H9 (cell line): ENCODE results near the gene CUL2. TPM values are rescaled to one million over a fixed set of nuclear protein-coding genes. Genes with fewer than 3 reads are reported as not detected.

Source experiments
- DNase-seq: peaks from one replicate; pipeline ENCODE4 v3.0.0-alpha.2; 2017
- H2AFZ ChIP-seq: one replicate; pipeline ENCODE4 v1.6.1; 2013; ENCODE audit warnings: mild to moderate bottlenecking, low read length, control low read depth, moderate library complexity
- H2AK5ac ChIP-seq: 2 replicates; pipeline ENCODE4 v1.6.1; 2013; ENCODE audit warnings: low read length, control low read depth, mixed read lengths; ENCODE audit not compliant: insufficient read length
- H2BK120ac ChIP-seq: one replicate; pipeline ENCODE4 v1.6.1; 2013; ENCODE audit warnings: low read depth, mild to moderate bottlenecking, low read length, control low read depth, inconsistent platforms; ENCODE audit not compliant: poor library complexity, severe bottlenecking
- H2BK12ac ChIP-seq: 2 replicates; pipeline ENCODE4 v1.6.1; 2013; ENCODE audit warnings: low read length, control low read depth, mixed read lengths, low read depth; ENCODE audit not compliant: insufficient read length
- H2BK15ac ChIP-seq: 2 replicates; pipeline ENCODE4 v1.6.1; 2013; ENCODE audit warnings: low read depth, low read length, control low read depth
- H2BK20ac ChIP-seq: one replicate; pipeline ENCODE4 v1.6.1; 2013; ENCODE audit warnings: low read depth, mild to moderate bottlenecking, low read length, control low read depth, inconsistent platforms; ENCODE audit not compliant: poor library complexity, severe bottlenecking
- H2BK5ac ChIP-seq: 2 replicates; pipeline ENCODE4 v1.6.1; 2013; ENCODE audit warnings: low read length, control low read depth, mixed read lengths; ENCODE audit not compliant: insufficient read length
- H3K14ac ChIP-seq: 2 replicates; pipeline ENCODE4 v1.6.1; 2013; ENCODE audit warnings: low read length, control low read depth; ENCODE audit not compliant: insufficient read depth
- H3K18ac ChIP-seq: 2 replicates; pipeline ENCODE4 v1.6.1; 2013; ENCODE audit warnings: low read depth, mild to moderate bottlenecking, mixed read lengths, low read length, control low read depth; ENCODE audit not compliant: insufficient read length
- H3K23ac ChIP-seq: 2 replicates; pipeline ENCODE4 v1.6.1; 2013; ENCODE audit warnings: low read length, control low read depth, mixed read lengths, low read depth; ENCODE audit not compliant: insufficient read length
- H3K23me2 ChIP-seq: 2 replicates; pipeline ENCODE4 v1.6.1; 2013; ENCODE audit warnings: low read depth, mild to moderate bottlenecking, mixed read lengths, low read length, control low read depth; ENCODE audit not compliant: insufficient read length, poor library complexity, severe bottlenecking
- H3K27ac ChIP-seq: 2 replicates; pipeline ENCODE4 v1.5.1; 2013; ENCODE audit warnings: low read length, control low read depth, mixed read lengths, low read depth; ENCODE audit not compliant: insufficient read length
- H3K27me3 ChIP-seq: 2 replicates; pipeline ENCODE4 v1.6.1; 2013; ENCODE audit warnings: low read length, control low read depth, inconsistent platforms; ENCODE audit not compliant: insufficient read depth
- H3K4ac ChIP-seq: 2 replicates; pipeline ENCODE4 v1.6.1; 2013; ENCODE audit warnings: low read depth, mild to moderate bottlenecking, control low read depth, inconsistent platforms, low read length, moderate library complexity
- H3K4me1 ChIP-seq: 2 replicates; pipeline ENCODE4 v1.6.1; 2013; ENCODE audit warnings: low read length, control low read depth, inconsistent platforms; ENCODE audit not compliant: insufficient read depth
- H3K4me2 ChIP-seq: 2 replicates; pipeline ENCODE4 v1.6.1; 2013; ENCODE audit warnings: low read length, control low read depth, mixed read lengths; ENCODE audit not compliant: insufficient read length, insufficient read depth
- H3K56ac ChIP-seq: 2 replicates; pipeline ENCODE4 v1.6.1; 2013; ENCODE audit warnings: low read depth, mild to moderate bottlenecking, mixed read lengths, low read length, control low read depth; ENCODE audit not compliant: insufficient read length
- H3K79me1 ChIP-seq: 2 replicates; pipeline ENCODE4 v1.6.1; 2013; ENCODE audit warnings: low read depth, mild to moderate bottlenecking, moderate library complexity, low read length, control low read depth, inconsistent platforms; ENCODE audit not compliant: insufficient read depth, poor library complexity, severe bottlenecking
- H3K79me2 ChIP-seq: 2 replicates; pipeline ENCODE4 v1.6.1; 2013; ENCODE audit warnings: low read length, control low read depth, inconsistent platforms; ENCODE audit not compliant: insufficient read depth
- H3K9ac ChIP-seq: 2 replicates; pipeline ENCODE4 v1.6.1; 2013; ENCODE audit warnings: low read length, control low read depth, mixed read lengths; ENCODE audit not compliant: insufficient read length; ENCODE audit errors: extremely low read depth
- H3K9me3 ChIP-seq: one replicate; pipeline ENCODE4 v1.6.1; 2013; ENCODE audit warnings: low read depth, low read length, inconsistent platforms; ENCODE audit not compliant: control insufficient read depth
- H3T11ph ChIP-seq: one replicate; pipeline ENCODE4 v1.6.1; 2013; ENCODE audit warnings: mild to moderate bottlenecking, low read length, control low read depth, inconsistent platforms
- H4K20me1 ChIP-seq: one replicate; pipeline ENCODE4 v1.6.1; 2013; ENCODE audit not compliant: control insufficient read depth, insufficient read length, insufficient read depth
- H4K5ac ChIP-seq: 2 replicates; pipeline ENCODE4 v1.6.1; 2013; ENCODE audit warnings: low read depth, mild to moderate bottlenecking, mixed read lengths, low read length, control low read depth; ENCODE audit not compliant: insufficient read length
- H4K8ac ChIP-seq: replicated peaks from 2 replicates; pipeline ENCODE4 v1.6.1; 2013; ENCODE audit warnings: low read length, control low read depth, mixed read lengths, low read depth; ENCODE audit not compliant: insufficient read length
- H4K91ac ChIP-seq: 2 replicates; pipeline ENCODE4 v1.6.1; 2013; ENCODE audit warnings: low read depth, mild to moderate bottlenecking, moderate library complexity, mixed read lengths, low read length, control low read depth; ENCODE audit not compliant: insufficient read length
- H3K27ac Mint-ChIP-seq, 3 experiments: 2 replicates in 2 of 3; 3 replicates in 1 of 3; pipeline ENCODE4 v1.8.0; 2020 to 2021; ENCODE audit warnings: mixed read lengths in 3 of 3, mild to moderate bottlenecking in 1 of 3, moderate library complexity in 1 of 3
- H3K27me3 Mint-ChIP-seq: 2 replicates; pipeline ENCODE4 v1.8.0; 2021; ENCODE audit warnings: low read depth, mild to moderate bottlenecking, moderate library complexity, mixed read lengths
- H3K36me3 Mint-ChIP-seq, 3 experiments: 2 replicates in 2 of 3; 3 replicates in 1 of 3; pipeline ENCODE4 v1.8.0; 2020 to 2021; ENCODE audit warnings: low read depth in 3 of 3, mixed read lengths in 3 of 3; ENCODE audit not compliant: insufficient read depth in 1 of 3
- H3K4me1 Mint-ChIP-seq, 2 experiments: 2 replicates each; pipeline ENCODE4 v1.8.0; 2020; ENCODE audit warnings: mixed read lengths in 2 of 2
- H3K4me3 Mint-ChIP-seq, 2 experiments: 2 replicates in 1 of 2; 3 replicates in 1 of 2; pipeline ENCODE4 v1.8.0; 2020 to 2021; ENCODE audit warnings: mild to moderate bottlenecking in 2 of 2, mixed read lengths in 2 of 2, moderate library complexity in 1 of 2
- H3K9me3 Mint-ChIP-seq, 2 experiments: 2 replicates in 1 of 2; 3 replicates in 1 of 2; pipeline ENCODE4 v1.8.0; 2020; ENCODE audit warnings: mild to moderate bottlenecking in 2 of 2, mixed read lengths in 2 of 2, moderate library complexity in 1 of 2
- CTCF ChIP-seq: fragments of 200-600 bp; sonication (generic); conservative IDR thresholded peaks from 3 replicates; pipeline ENCODE4 v1.8.0; 2021; ENCODE audit warnings: antibody characterized with exemption, mild to moderate bottlenecking
- WGBS: extraction: QIAGEN DNeasy Blood & Tissue Kit; methylation state at CpG from one replicate; pipeline ENCODE4 v1.1.7; 2013; ENCODE audit warnings: missing lambda C conversion rate, low lambda C conversion rate, mixed read lengths; ENCODE audit not compliant: insufficient read length; ENCODE audit errors: extremely low coverage; 5-methylcytosine and 5-hydroxymethylcytosine counted together
- total RNA-seq: library from RNA; stranded (reverse); gene quantifications from 2 replicates; pipeline ENCODE4 v1.2.1, GENCODE V29; 2021

Gene CUL2
- total RNA-seq, 1 experiment from 2014 or later: 43.3 TPM

DNA sequence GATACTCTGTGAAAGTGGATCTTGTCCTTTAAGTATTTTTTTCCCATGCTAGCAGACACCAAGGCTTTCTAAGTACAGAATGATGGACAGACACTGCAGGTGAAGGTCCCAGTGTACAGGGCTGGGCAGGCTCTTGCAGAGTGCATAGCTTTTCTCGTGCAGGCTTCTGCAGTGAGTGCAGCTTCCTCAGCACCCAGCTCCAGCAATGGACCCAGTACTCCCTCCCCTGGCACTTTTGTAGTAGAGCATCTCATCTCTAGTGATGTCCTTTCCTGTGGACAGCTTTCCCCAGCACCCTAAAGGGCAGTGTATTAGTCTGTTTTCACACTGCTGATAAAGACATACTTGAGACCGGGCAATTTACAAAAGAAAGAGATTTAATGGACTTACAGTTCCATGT is 104.3 kb downstream of the CUL2 start:
- Histone ChIP-seq H2BK12ac (no peak overlapping the region), H3K27me3 (no peaks in the 10 kb centered on the region), H4K91ac (no peak overlapping the region), H3K27ac (no peak overlapping the region), H2BK20ac (no peak overlapping the region), H3K79me1 (no peaks in the 10 kb centered on the region), H3K18ac (no peak overlapping the region), H3K14ac (no peak overlapping the region), H3K9me3 (no peaks in the 10 kb centered on the region), H3K23ac (no peak overlapping the region), H2BK120ac (no peak overlapping the region), H3K56ac (no peak overlapping the region), H3K4ac (no peak overlapping the region), H3K4me2 (no peak overlapping the region), H2BK5ac (no peak overlapping the region), H3K9ac (no peak overlapping the region), H3K4me1 (no peaks in the 10 kb centered on the region), H2BK15ac (no peak overlapping the region), H3K79me2 (no peaks in the 10 kb centered on the region), H3T11ph (no peak overlapping the region), H3K23me2 (no peaks in the 10 kb centered on the region), H4K5ac (no peak overlapping the region), H4K20me1 (no peaks in the 10 kb centered on the region), H4K8ac (no peak overlapping the region), H2AFZ (no peak overlapping the region), H2AK5ac (no peak overlapping the region)
- peaks cover 0 to 7% (median 2%) of the 10 kb centered on the region in 3 experiments; a peak in 5 of 7 replicates for H3K36me3 Mint-ChIP-seq
- TF ChIP-seq CTCF: peak; percentile 70
- H3K4me1 Mint-ChIP-seq: peaks cover 5 to 7% of the 10 kb centered on the region in 2 experiments
- no peak overlapping the region for H3K27ac Mint-ChIP-seq
- WGBS: no CpG with 5 or more reads among the region's 2 CpGs
- H3K9me3 Mint-ChIP-seq: peaks cover 11 to 13% of the 10 kb centered on the region in 2 experiments
- DNase-seq: peak; percentile 60
- H3K27me3 Mint-ChIP-seq: no peaks in the 10 kb centered on the region
- H3K4me3 Mint-ChIP-seq: no peak overlapping the region
